Measurements from ENCODE around the gene S100B.

Gene S100B

DNA sequence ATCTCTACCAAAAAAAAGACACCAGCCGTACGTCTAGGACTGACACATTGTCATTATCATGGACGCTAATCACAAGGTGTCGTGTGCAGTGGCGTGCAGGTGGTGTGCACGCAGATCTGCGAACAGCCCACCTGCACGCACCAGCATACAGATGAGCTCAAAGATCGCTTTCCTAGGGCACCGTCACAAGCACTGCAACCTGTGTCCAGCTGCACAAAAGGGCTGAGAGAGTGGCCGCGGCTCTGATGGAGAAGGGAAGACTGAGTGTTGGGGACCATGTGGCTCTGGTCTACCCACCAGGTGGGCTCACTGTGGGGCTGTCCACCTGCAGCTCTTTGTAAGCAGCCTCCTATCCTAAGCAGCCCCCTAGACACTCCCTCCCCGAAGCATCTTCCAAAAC, 50.9 kb downstream of the S100B start:
- TF ChIP-seq ZNF274 (IDR thresholded peaks at IDR 0.05; ENCODE audit: low read depth, low read length) (no peak), SUZ12 (IDR thresholded peaks at IDR 0.05; ENCODE audit: extremely low read depth, insufficient read depth, insufficient read length) (no peak), YY1 (IDR thresholded peaks at IDR 0.05; ENCODE audit: insufficient read depth, insufficient read length) (no peak)
- H3K9me3 ChIP-seq (ENCODE audit: insufficient read depth, low read length) = no peaks in the 10 kb centered on the region
- H3K36me3 ChIP-seq (ENCODE audit: insufficient read depth, insufficient read length, low read length) = peaks cover 88% of the 10 kb centered on the region
- H3K9ac ChIP-seq (ENCODE audit: insufficient read length, low read depth) = no peak overlapping the region
- DNase-seq (ENCODE audit: low read depth, low spot score) = no peak
- peaks cover 5% of the 10 kb centered on the region for H3K4me1 ChIP-seq (ENCODE audit: insufficient read depth, insufficient read length)
- no peaks in the 10 kb centered on the region for H3K27me3 ChIP-seq (ENCODE audit: insufficient read depth, insufficient read length)
- no peak overlapping the region for H3K4me3 ChIP-seq (ENCODE audit: insufficient read length, low read depth)

DNA sequence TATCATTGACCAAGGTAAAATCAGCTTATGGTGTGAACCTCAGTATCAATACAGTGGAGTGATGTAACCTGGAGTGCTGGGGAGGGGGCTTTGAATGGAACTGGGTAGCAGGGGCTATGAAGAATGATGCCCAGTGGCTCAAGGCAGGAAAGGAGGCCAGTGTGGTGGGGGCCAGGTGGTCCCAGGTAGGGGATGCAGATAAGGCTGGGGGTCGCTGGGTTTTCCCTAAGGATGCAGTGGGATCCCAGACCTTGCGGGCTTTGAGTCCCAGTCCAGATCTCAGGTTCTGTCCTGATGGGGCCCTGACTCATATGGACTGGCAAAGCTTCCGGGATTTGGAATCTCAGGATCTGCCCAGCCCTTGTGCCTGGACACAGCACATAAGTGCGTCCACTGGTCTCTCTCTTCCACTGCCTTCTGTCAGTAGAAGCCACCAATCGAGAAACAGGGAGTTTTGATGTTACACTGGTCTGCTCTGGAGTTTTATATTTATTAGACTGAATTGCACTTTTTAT, 52.0 kb downstream of the S100B start:
- H3K27me3 ChIP-seq (ENCODE audit: insufficient read depth, insufficient read length) = no peaks in the 10 kb centered on the region
- no peak for TF ChIP-seq SUZ12 (IDR thresholded peaks at IDR 0.05; ENCODE audit: extremely low read depth, insufficient read depth, insufficient read length)
- TF ChIP-seq ZNF274 (IDR thresholded peaks at IDR 0.05; ENCODE audit: low read depth, low read length) = no peak
- no peak for TF ChIP-seq YY1 (IDR thresholded peaks at IDR 0.05; ENCODE audit: insufficient read depth, insufficient read length)
- peaks cover 88% of the 10 kb centered on the region for H3K36me3 ChIP-seq (ENCODE audit: insufficient read depth, insufficient read length, low read length)
- no peaks in the 10 kb centered on the region for H3K9me3 ChIP-seq (ENCODE audit: insufficient read depth, low read length)
- H3K9ac ChIP-seq (ENCODE audit: insufficient read length, low read depth) = no peak overlapping the region
- H3K4me3 ChIP-seq (ENCODE audit: insufficient read length, low read depth) = no peak overlapping the region
- no peak for DNase-seq (ENCODE audit: low read depth, low spot score)
- H3K4me1 ChIP-seq (ENCODE audit: insufficient read depth, insufficient read length) = peaks cover 5% of the 10 kb centered on the region

DNA sequence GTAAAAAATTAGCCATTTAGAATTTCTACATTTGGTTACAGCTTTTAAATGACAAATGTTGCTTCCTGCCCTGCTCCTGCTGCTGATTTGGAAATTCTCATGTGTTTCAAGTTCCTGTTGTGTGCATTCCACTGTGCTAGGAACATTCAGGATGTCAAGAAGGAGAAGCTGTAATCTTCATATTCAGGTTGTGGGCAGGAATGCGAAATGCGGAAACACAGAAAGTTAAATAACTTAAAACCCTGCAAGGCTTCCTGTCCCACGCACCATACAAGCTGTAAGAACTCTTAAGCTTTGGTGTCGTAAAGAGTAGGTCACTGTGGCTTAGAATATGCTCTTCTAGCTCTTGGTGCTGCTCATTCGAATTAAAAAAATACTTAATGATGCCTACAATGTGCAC, 52.6 kb downstream of the S100B start:
- no peak for TF ChIP-seq YY1 (IDR thresholded peaks at IDR 0.05; ENCODE audit: insufficient read depth, insufficient read length)
- TF ChIP-seq SUZ12 (IDR thresholded peaks at IDR 0.05; ENCODE audit: extremely low read depth, insufficient read depth, insufficient read length) = no peak
- no peak for TF ChIP-seq ZNF274 (IDR thresholded peaks at IDR 0.05; ENCODE audit: low read depth, low read length)
- Histone ChIP-seq H3K27me3 (ENCODE audit: insufficient read depth, insufficient read length) (no peaks in the 10 kb centered on the region), H3K9me3 (ENCODE audit: insufficient read depth, low read length) (no peaks in the 10 kb centered on the region), H3K9ac (ENCODE audit: insufficient read length, low read depth) (no peak overlapping the region), H3K4me1 (ENCODE audit: insufficient read depth, insufficient read length) (peaks cover 3% of the 10 kb centered on the region), H3K36me3 (ENCODE audit: insufficient read depth, insufficient read length, low read length) (peaks cover 88% of the 10 kb centered on the region), H3K4me3 (ENCODE audit: insufficient read length, low read depth) (no peak overlapping the region)
- no peak for DNase-seq (ENCODE audit: low read depth, low spot score)

DNA sequence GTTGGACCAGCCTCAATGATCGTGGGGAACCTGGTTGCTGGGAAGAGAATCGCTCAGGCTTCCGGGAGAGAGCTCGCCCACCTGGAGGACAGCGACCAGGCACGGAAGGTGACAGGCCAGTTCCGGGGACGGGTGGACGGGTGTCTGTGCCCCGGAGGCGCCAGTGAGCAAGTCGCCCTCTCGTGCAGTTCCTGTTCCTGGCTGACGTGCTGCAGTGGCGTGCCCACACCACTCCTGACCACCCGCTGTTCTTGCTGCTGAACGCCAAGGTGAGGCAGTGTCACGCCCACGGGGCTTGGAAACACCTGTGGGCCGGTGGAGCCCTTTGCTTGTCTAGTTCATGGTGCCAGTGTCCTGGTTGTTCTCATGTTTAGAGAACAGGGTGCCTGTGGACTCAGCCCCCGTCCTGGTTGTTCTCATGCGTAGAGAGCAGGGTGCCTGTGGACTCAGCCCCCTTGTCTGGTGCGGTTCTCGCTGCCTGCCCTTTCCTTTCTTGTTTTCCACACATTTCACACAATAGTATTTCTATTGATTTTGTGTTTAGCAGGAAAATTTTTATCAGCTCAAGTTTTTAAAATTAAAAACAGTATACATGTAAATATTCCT, 53.1 kb downstream of the S100B start:
- DNase-seq (ENCODE audit: low read depth, low spot score) = no peak
- peaks cover 88% of the 10 kb centered on the region for H3K36me3 ChIP-seq (ENCODE audit: insufficient read depth, insufficient read length, low read length)
- H3K27me3 ChIP-seq (ENCODE audit: insufficient read depth, insufficient read length) = no peaks in the 10 kb centered on the region
- TF ChIP-seq SUZ12 (IDR thresholded peaks at IDR 0.05; ENCODE audit: extremely low read depth, insufficient read depth, insufficient read length) = no peak
- no peak for TF ChIP-seq YY1 (IDR thresholded peaks at IDR 0.05; ENCODE audit: insufficient read depth, insufficient read length)
- TF ChIP-seq ZNF274 (IDR thresholded peaks at IDR 0.05; ENCODE audit: low read depth, low read length) = no peak
- H3K9ac ChIP-seq (ENCODE audit: insufficient read length, low read depth) = no peak overlapping the region
- no peak overlapping the region for H3K4me3 ChIP-seq (ENCODE audit: insufficient read length, low read depth)
- H3K4me1 ChIP-seq (ENCODE audit: insufficient read depth, insufficient read length) = peaks cover 2% of the 10 kb centered on the region
- no peaks in the 10 kb centered on the region for H3K9me3 ChIP-seq (ENCODE audit: insufficient read depth, low read length)

DNA sequence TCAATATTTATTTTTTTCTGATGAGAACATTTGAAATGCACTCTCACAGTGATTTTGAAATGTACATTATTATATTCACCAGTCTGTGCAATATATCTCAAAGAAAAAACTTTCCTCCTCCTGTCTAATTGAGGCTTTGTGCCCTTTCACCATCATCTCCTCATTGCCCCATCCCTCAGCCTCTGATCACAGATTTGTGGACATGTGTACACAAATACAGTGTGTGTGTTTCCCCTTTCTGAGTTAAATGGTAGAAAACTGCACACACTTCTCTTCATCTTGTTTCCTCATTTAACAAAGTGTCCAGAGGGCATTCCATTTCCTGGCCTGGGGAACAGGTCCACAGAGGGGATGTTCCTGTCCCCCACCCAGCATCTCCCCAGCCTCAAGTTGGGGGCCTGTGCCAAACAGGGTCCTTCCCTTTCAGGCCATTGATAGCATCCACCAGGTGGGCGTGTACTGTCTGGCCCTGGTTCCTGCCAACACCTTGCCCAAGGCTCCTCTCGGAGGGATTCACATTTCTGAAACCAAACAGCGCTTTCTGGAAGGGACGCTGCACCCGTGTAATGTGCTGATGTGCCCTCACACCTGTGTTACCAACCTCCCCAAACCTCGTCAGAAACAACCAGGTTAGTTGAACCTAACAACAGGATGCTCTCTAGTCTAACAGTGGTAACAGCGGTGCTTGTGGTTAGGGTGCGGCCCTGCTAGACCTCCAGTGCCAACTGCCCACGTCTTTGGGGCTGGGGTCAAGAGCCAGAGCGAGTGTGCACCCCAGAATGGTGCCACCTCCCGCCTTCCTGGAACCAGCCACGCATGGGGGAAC, 54.6 kb downstream of the S100B start:
- Histone ChIP-seq H3K36me3 (ENCODE audit: insufficient read depth, insufficient read length, low read length) (peaks cover 91% of the 10 kb centered on the region), H3K9ac (ENCODE audit: insufficient read length, low read depth) (no peak overlapping the region), H3K9me3 (ENCODE audit: insufficient read depth, low read length) (no peaks in the 10 kb centered on the region), H3K27me3 (ENCODE audit: insufficient read depth, insufficient read length) (no peaks in the 10 kb centered on the region), H3K4me1 (ENCODE audit: insufficient read depth, insufficient read length) (peaks cover 5% of the 10 kb centered on the region), H3K4me3 (ENCODE audit: insufficient read length, low read depth) (no peak overlapping the region)
- no peak for DNase-seq (ENCODE audit: low read depth, low spot score)
- TF ChIP-seq ZNF274 (IDR thresholded peaks at IDR 0.05; ENCODE audit: low read depth, low read length) (no peak), YY1 (IDR thresholded peaks at IDR 0.05; ENCODE audit: insufficient read depth, insufficient read length) (no peak), SUZ12 (IDR thresholded peaks at IDR 0.05; ENCODE audit: extremely low read depth, insufficient read depth, insufficient read length) (no peak)

DNA sequence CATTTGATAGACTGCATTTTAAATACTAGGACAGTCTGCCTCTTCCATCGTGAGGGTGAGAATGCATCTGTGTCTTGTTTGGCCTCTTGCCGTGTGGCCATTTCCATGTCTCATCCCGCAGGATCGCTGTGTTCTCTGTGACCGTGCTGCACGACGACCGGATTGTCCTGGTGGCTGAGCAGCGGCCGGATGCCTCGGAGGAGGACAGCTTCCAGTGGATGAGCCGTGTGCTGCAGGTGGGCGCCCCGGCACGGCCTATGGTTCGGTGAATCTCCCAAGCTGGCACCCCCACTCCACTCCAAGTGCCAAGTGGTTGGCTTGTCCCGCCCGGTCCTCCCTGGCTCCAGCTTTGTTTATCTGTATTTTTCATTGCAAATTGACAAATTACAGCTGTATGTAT, 55.2 kb downstream of the S100B start:
- Histone ChIP-seq H3K36me3 (ENCODE audit: insufficient read depth, insufficient read length, low read length) (peaks cover 88% of the 10 kb centered on the region), H3K9ac (ENCODE audit: insufficient read length, low read depth) (no peak overlapping the region), H3K4me3 (ENCODE audit: insufficient read length, low read depth) (no peak overlapping the region), H3K4me1 (ENCODE audit: insufficient read depth, insufficient read length) (peaks cover 9% of the 10 kb centered on the region), H3K27me3 (ENCODE audit: insufficient read depth, insufficient read length) (no peaks in the 10 kb centered on the region), H3K9me3 (ENCODE audit: insufficient read depth, low read length) (no peaks in the 10 kb centered on the region)
- TF ChIP-seq ZNF274 (IDR thresholded peaks at IDR 0.05; ENCODE audit: low read depth, low read length) = no peak
- TF ChIP-seq SUZ12 (IDR thresholded peaks at IDR 0.05; ENCODE audit: extremely low read depth, insufficient read depth, insufficient read length) = no peak
- TF ChIP-seq YY1 (IDR thresholded peaks at IDR 0.05; ENCODE audit: insufficient read depth, insufficient read length) = no peak
- no peak for DNase-seq (ENCODE audit: low read depth, low spot score)
